GM12892 (cell line): ENCODE data around the gene DOCK7.
"Not testable (repeated sequence)": the region's sequence is repeated elsewhere in the genome, so short reads cannot be mapped to it uniquely, and the experiment has no call there.

Experiments used
- DNase-seq: peaks from one replicate; pipeline ENCODE4 v3.0.0; 2011; ENCODE audit not compliant: insufficient read length
- FAIRE-seq: peaks from 2 replicates; lab custom pipeline; 2011; peaks lifted over from hg19 to GRCh38; lab: Jason Lieb, UNC
- POLR2A ChIP-seq: IDR thresholded peaks from 2 replicates; pipeline ENCODE4 v1.6.1; 2011; ENCODE audit warnings: low read depth, low read length, control low read depth
- POLR2AphosphoS5 ChIP-seq: IDR thresholded peaks from 2 replicates; pipeline ENCODE4 v1.6.1; 2011; ENCODE audit warnings: low read depth, low read length, control low read depth
- TAF1 ChIP-seq: IDR thresholded peaks from 2 replicates; pipeline ENCODE4 v1.6.1; 2011; ENCODE audit warnings: low read depth, mild to moderate bottlenecking, control low read depth, low read length, borderline replicate concordance

The DOCK7 gene

GRCh38 chr1:62720946-62721554 is 32.9 kb upstream of the DOCK7 start:
- TF ChIP-seq POLR2AphosphoS5: no peak
- no peak for TF ChIP-seq TAF1
- TF ChIP-seq POLR2A: no peak
- DNase-seq (no peak), FAIRE-seq (no peak)

GRCh38 chr1:62718400-62718799 is 30.2 kb upstream of the DOCK7 start:
- not testable (repeated sequence) for FAIRE-seq, DNase-seq

- no peak for FAIRE-seq
- DNase-seq: no peak
Measured at GRCh38 chr1:62717483-62717882, 29.3 kb upstream of the DOCK7 start.

GRCh38 chr1:62716397-62716796 is 28.2 kb upstream of the DOCK7 start:
- no peak for FAIRE-seq

More at GRCh38 chr1:62717483-62717882, 29.3 kb upstream of the DOCK7 start:
- TF ChIP-seq TAF1 (no peak), POLR2A (no peak), POLR2AphosphoS5 (no peak)

GRCh38 chr1:62712336-62713243 is 24.4 kb upstream of the DOCK7 start:
- FAIRE-seq: no peak
- no peak for DNase-seq
- TF ChIP-seq POLR2AphosphoS5 (no peak), POLR2A (no peak), TAF1 (no peak)

More at GRCh38 chr1:62716397-62716796, 28.2 kb upstream of the DOCK7 start:
- TF ChIP-seq TAF1 (no peak), POLR2A (no peak), POLR2AphosphoS5 (no peak)
- DNase-seq: no peak

GRCh38 chr1:62707744-62708120 is 19.5 kb upstream of the DOCK7 start:
- no peak for FAIRE-seq
- no peak for DNase-seq
- no peak for TF ChIP-seq POLR2AphosphoS5

GRCh38 chr1:62706985-62707743 is 19.0 kb upstream of the DOCK7 start:
- TF ChIP-seq POLR2AphosphoS5: no peak
- TF ChIP-seq TAF1: no peak
- TF ChIP-seq POLR2A: no peak
- DNase-seq: no peak
- FAIRE-seq: no peak

GRCh38 chr1:62698161-62698560 is 10.0 kb upstream of the DOCK7 start:
- DNase-seq, FAIRE-seq: not testable (repeated sequence)

- not testable (repeated sequence) for DNase-seq, FAIRE-seq
Measured at GRCh38 chr1:62694479-62694878, 6.3 kb upstream of the DOCK7 start.

- TF ChIP-seq TAF1: no peak
- no peak for TF ChIP-seq POLR2A
- DNase-seq (no peak), FAIRE-seq (no peak)
Measured at GRCh38 chr1:62693123-62693522, 4.9 kb upstream of the DOCK7 start.

GRCh38 chr1:62691062-62691844 is 3.1 kb upstream of the DOCK7 start:
- TF ChIP-seq POLR2AphosphoS5 (no peak), TAF1 (no peak), POLR2A (no peak)
- DNase-seq: no peak
- FAIRE-seq: no peak
